Neutrophil (primary cell): ENCODE measurements around the gene CXorf65.

Experiments
- H3K27ac ChIP-seq: fragments of 200-600 bp; sonication (generic); 2 replicates; pipeline ENCODE4 v1.5.1; 2016; ENCODE audit warnings: mild to moderate bottlenecking, moderate library complexity
- H3K27me3 ChIP-seq: fragments of 200-600 bp; sonication (generic); 2 replicates; pipeline ENCODE4 v1.6.0; 2016; ENCODE audit warnings: mild to moderate bottlenecking
- H3K36me3 ChIP-seq: fragments of 200-600 bp; sonication (generic); 2 replicates; pipeline ENCODE4 v1.5.1; 2017
- H3K4me1 ChIP-seq, 2 experiments: fragments of 200-600 bp in 1 of 2; sonication (generic) in 1 of 2; 1 replicate in 1 of 2; 2 replicates in 1 of 2; pipeline versions ENCODE4 v1.5.1 to v1.6.1; 2013 to 2016; ENCODE audit warnings: low read depth in 1 of 2, low read length in 1 of 2, mild to moderate bottlenecking in 1 of 2, moderate library complexity in 1 of 2; ENCODE audit not compliant: control insufficient read depth in 1 of 2, insufficient read depth in 1 of 2
- H3K4me3 ChIP-seq, 2 experiments: fragments of 200-600 bp in 1 of 2; sonication (generic) in 1 of 2; 1 replicate in 1 of 2; 2 replicates in 1 of 2; pipeline ENCODE4 v1.5.1; 2013 to 2016; ENCODE audit warnings: low read depth in 1 of 2, low read length in 1 of 2, mild to moderate bottlenecking in 1 of 2, moderate library complexity in 1 of 2
- H3K9me3 ChIP-seq: fragments of 200-600 bp; sonication (generic); 2 replicates; pipeline ENCODE4 v1.5.1; 2016
- CTCF ChIP-seq: fragments of 200-600 bp; sonication (generic); IDR thresholded peaks from 2 replicates; pipeline ENCODE4 v1.5.1; 2016; ENCODE audit warnings: antibody characterized with exemption

CXorf65 gene

GRCh38 chrX:71111921-71112431 is 5.4 kb upstream of the CXorf65 start:
- Histone ChIP-seq H3K4me3 (peak overlapping the region; percentile 67 to 86), H3K27me3 (no peaks in the 10 kb centered on the region), H3K4me1 (peaks cover 45 to 58% of the 10 kb centered on the region in 2 experiments), H3K27ac (peak overlapping the region; percentile 96), H3K36me3 (peaks cover 17% of the 10 kb centered on the region), H3K9me3 (no peaks in the 10 kb centered on the region)
- no peak for TF ChIP-seq CTCF

GRCh38 chrX:71111141-71111843 is 4.8 kb upstream of the CXorf65 start, which contains the start of gene IL2RG:
Gene IL2RG, minus strand, starts transcription at chrX:71111577. Its CDS starts 38 bp downstream, at chrX:71111539.
- Histone ChIP-seq H3K27ac (peak within 1 kb of the TSS; percentile 96), H3K36me3 (peaks cover 17% of the 10 kb centered on the region), H3K4me1 (peaks cover 45 to 58% of the 10 kb centered on the region in 2 experiments), H3K27me3 (no peaks in the 10 kb centered on the region), H3K4me3 (peak within 1 kb of the TSS; percentile 67 to 86), H3K9me3 (no peaks in the 10 kb centered on the region)
- no peak for TF ChIP-seq CTCF

GRCh38 chrX:71109051-71109450 is 2.5 kb upstream of the CXorf65 start:
- Histone ChIP-seq H3K27me3 (no peaks in the 10 kb centered on the region), H3K27ac (peak overlapping the region; percentile 46), H3K4me3 (peak overlapping the region in 1 of 2 experiments; percentile 21), H3K9me3 (no peaks in the 10 kb centered on the region), H3K36me3 (peaks cover 17% of the 10 kb centered on the region), H3K4me1 (peaks cover 52 to 65% of the 10 kb centered on the region in 2 experiments)
- TF ChIP-seq CTCF = no peak

- H3K4me1 ChIP-seq = peaks cover 62 to 70% of the 10 kb centered on the region in 2 experiments
- peak overlapping the region; percentile 46 for H3K27ac ChIP-seq
- H3K4me3 ChIP-seq = no peak overlapping the region
- H3K9me3 ChIP-seq = no peaks in the 10 kb centered on the region
- TF ChIP-seq CTCF = no peak
- H3K27me3 ChIP-seq = no peaks in the 10 kb centered on the region
- H3K36me3 ChIP-seq = peaks cover 17% of the 10 kb centered on the region
These were observed 1.3 kb upstream of the CXorf65 start for GRCh38 chrX:71107762-71108360.

GRCh38 chrX:71107245-71107644 is 705 bp upstream of the CXorf65 start:
- Histone ChIP-seq H3K27me3 (no peaks in the 10 kb centered on the region), H3K27ac (peak overlapping the region; percentile 46), H3K4me1 (peaks cover 58 to 70% of the 10 kb centered on the region in 2 experiments), H3K36me3 (peaks cover 18% of the 10 kb centered on the region), H3K9me3 (no peaks in the 10 kb centered on the region), H3K4me3 (no peak overlapping the region)
- no peak for TF ChIP-seq CTCF
